Stomach (tissue), 9 donors: ENCODE results near the gene CFAP97D1. TPM values are rescaled to one million over a fixed set of nuclear protein-coding genes. Genes with fewer than 3 reads are reported as not detected.

ENCODE experiments used
- DNase-seq, 2 donors: peaks; one replicate each; pipeline versions ENCODE4 v3.0.0 to v3.0.0-alpha.2; 2013 to 2019
- H3K27ac ChIP-seq, 5 donors: fragments of 200-600 bp in 4 of 5; sonication (generic) in 4 of 5; one replicate each; pipeline ENCODE4 v1.5.1; 2013 to 2019; ENCODE audit warnings: mild to moderate bottlenecking in 1 of 5, moderate library complexity in 1 of 5
- H3K27me3 ChIP-seq, 3 donors: fragments of 200-600 bp; sonication (generic); one replicate each; pipeline ENCODE4 v1.5.1; 2017 to 2019; ENCODE audit warnings: mixed run types in 1 of 3
- H3K36me3 ChIP-seq, 4 donors: fragments of 200-600 bp; sonication (generic); 1 replicate in 3 of 4; 2 replicates in 1 of 4; pipeline ENCODE4 v1.5.1; 2016 to 2019
- H3K4me1 ChIP-seq, 4 donors: fragments of 200-600 bp; sonication (generic); one replicate each; pipeline ENCODE4 v1.5.1; 2016 to 2019
- H3K4me3 ChIP-seq, 4 donors: fragments of 200-600 bp; sonication (generic) in 3 of 4; one replicate each; pipeline ENCODE4 v1.5.1; 2016 to 2019; ENCODE audit warnings: mild to moderate bottlenecking in 1 of 4
- H3K9me3 ChIP-seq, 4 donors: fragments of 200-600 bp; sonication (generic); one replicate each; pipeline ENCODE4 v1.5.1; 2016 to 2019
- CTCF ChIP-seq, 7 experiments: fragments of 450-650 bp in 4 of 7; fragments of 200-600 bp in 3 of 7; sonication (generic) in 3 of 7; IDR thresholded peaks; one replicate each; pipeline ENCODE4 v1.5.1; 2016 to 2019; ENCODE audit warnings: antibody characterized with exemption in 7 of 7, control low read depth in 2 of 7, mild to moderate bottlenecking in 1 of 7
- EP300 ChIP-seq: sonication (generic); formaldehyde crosslinking; IDR thresholded peaks from one replicate; pipeline ENCODE4 v1.6.1; 2017; ENCODE audit warnings: antibody characterized with exemption
- POLR2A ChIP-seq, 4 donors: fragments of 450-650 bp; IDR thresholded peaks; one replicate each; pipeline ENCODE4 v1.6.1; 2016; ENCODE audit warnings: antibody characterized with exemption in 4 of 4, control low read depth in 2 of 4, mild to moderate bottlenecking in 1 of 4, moderate library complexity in 1 of 4
- POLR2AphosphoS5 ChIP-seq, 3 donors: sonication (generic); formaldehyde crosslinking; IDR thresholded peaks; one replicate each; pipeline ENCODE4 v1.6.1; 2016; ENCODE audit warnings: antibody characterized with exemption in 3 of 3
- WGBS, 5 donors: extraction: QIAGEN DNeasy Blood & Tissue Kit in 3 of 5; methylation state at CpG; one replicate each; pipeline versions ENCODE4 v1.1.5 to v1.1.7; 2013 to 2018; 5-methylcytosine and 5-hydroxymethylcytosine counted together
- intact Hi-C: fragments of 100-400 bp; cut with DNase I; formaldehyde crosslinking; loops from one replicate; pipeline ENCODE4 v1.15.1; 2023; ENCODE audit warnings: low total_unique reads
- polyA plus RNA-seq, 3 donors: library from polyadenylated mRNA; stranded (reverse); fragments of 200-250 nt; gene quantifications; one replicate each; pipeline ENCODE4 v1.2.3, GENCODE V29; 2013
- total RNA-seq, 5 donors: library from RNA; depleted of rRNA; stranded (reverse); fragments of >200 nt; gene quantifications; one replicate each; pipeline versions ENCODE4 v1.1.0 to v1.2.3, GENCODE V29; 2014 to 2016
- donor health status: healthy with polysubstance abuse.
- donor health status: Bipolar disorder and iron deficiency.
- donor health status: healthy.

The CFAP97D1 gene
- total and polyA plus RNA-seq, 8 donors: not detected

GRCh38 chr17:43736389-43736788 is 43.8 kb upstream of the CFAP97D1 start:
- no peak for DNase-seq
- Histone ChIP-seq H3K9me3 (no peaks in the 10 kb centered on the region), H3K27ac (no peak overlapping the region), H3K27me3 (peaks cover 0 to 8% (median 0%) of the 10 kb centered on the region in 3 donors), H3K4me1 (no peaks in the 10 kb centered on the region), H3K4me3 (no peak overlapping the region), H3K36me3 (no peaks in the 10 kb centered on the region)
- intact Hi-C loops: no loop called here
- no peak for TF ChIP-seq CTCF (IDR thresholded peaks at IDR 0.05)
- WGBS, 5 donors: 78 to 88% (median 83%) methylated on average over 2 of the region's 2 CpGs

- Histone ChIP-seq H3K4me3 (no peak overlapping the region), H3K4me1 (no peaks in the 10 kb centered on the region), H3K27me3 (peaks cover 0 to 22% (median 0%) of the 10 kb centered on the region in 3 donors), H3K27ac (no peak overlapping the region), H3K9me3 (no peaks in the 10 kb centered on the region), H3K36me3 (no peaks in the 10 kb centered on the region)
- 78 to 86% (median 85%) methylated on average over 2 of the region's 2 CpGs for WGBS, 5 donors
- TF ChIP-seq POLR2A (IDR thresholded peaks at IDR 0.05): no peak
- TF ChIP-seq POLR2AphosphoS5 (IDR thresholded peaks at IDR 0.05): no peak
- no peak for TF ChIP-seq EP300
- no peak for TF ChIP-seq CTCF (IDR thresholded peaks at IDR 0.05)
- intact Hi-C loops: no loop called here
- no peak for DNase-seq
These were observed 42.5 kb upstream of the CFAP97D1 start for GRCh38 chr17:43737722-43738121.

GRCh38 chr17:43740541-43740940 is 39.7 kb upstream of the CFAP97D1 start:
- WGBS, 5 donors: 79 to 87% (median 85%) methylated on average over 4 of the region's 4 CpGs
- Histone ChIP-seq H3K27ac (no peak overlapping the region), H3K4me1 (peaks cover 0 to 4% (median under 1%) of the 10 kb centered on the region in 4 donors), H3K36me3 (no peaks in the 10 kb centered on the region), H3K4me3 (no peak overlapping the region), H3K9me3 (no peaks in the 10 kb centered on the region), H3K27me3 (peaks cover 0 to 48% (median 0%) of the 10 kb centered on the region in 3 donors)
- no peak for TF ChIP-seq CTCF (IDR thresholded peaks at IDR 0.05)
- TF ChIP-seq EP300: no peak
- TF ChIP-seq POLR2A (IDR thresholded peaks at IDR 0.05): no peak
- TF ChIP-seq POLR2AphosphoS5 (IDR thresholded peaks at IDR 0.05): no peak
- intact Hi-C loops: no loop called here
- DNase-seq: no peak

GRCh38 chr17:43741636-43742035 is 38.6 kb upstream of the CFAP97D1 start:
- H3K27me3 ChIP-seq: peaks cover 0 to 59% (median 7%) of the 10 kb centered on the region in 3 donors
- DNase-seq: no peak
- H3K9me3 ChIP-seq: no peaks in the 10 kb centered on the region
- TF ChIP-seq EP300: no peak
- TF ChIP-seq CTCF (IDR thresholded peaks at IDR 0.05): no peak
- H3K36me3 ChIP-seq: no peaks in the 10 kb centered on the region
- no peak overlapping the region for H3K4me3 ChIP-seq
- 81 to 93% (median 89%) methylated on average over 5 of the region's 5 CpGs for WGBS, 5 donors
- H3K27ac ChIP-seq: no peak overlapping the region
- intact Hi-C loops: no loop called here
- peaks cover 0 to 7% (median 2%) of the 10 kb centered on the region in 4 donors for H3K4me1 ChIP-seq
